Measurements from ENCODE around the gene LSM12. TPM values are rescaled to one million over a fixed set of nuclear protein-coding genes. Genes with fewer than 3 reads are reported as not detected.

Gene LSM12
- total and polyA plus RNA-seq, 12 donors, result 25.2 to 60.7 (median 42.3) TPM

GRCh38 chr17:44011876-44012275 is 54.6 kb downstream of the LSM12 start:
- DNase-seq, result no peak
- 73 to 76% methylated on average over 9 of the region's 9 CpGs for WGBS, 2 donors
- no peak overlapping the region for H3K4me3 ChIP-seq
- H3K27me3 ChIP-seq, result no peaks in the 10 kb centered on the region
- no peaks in the 10 kb centered on the region for H3K9me3 ChIP-seq
- TF ChIP-seq CTCF (IDR thresholded peaks at IDR 0.05), result no peak
- H3K4me1 ChIP-seq, result peaks cover 9 to 63% (median 41%) of the 10 kb centered on the region in 9 donors
- intact Hi-C loops (cut with DNase I), result loop anchor here in 2 of 10 donors (5.0 to 10.0 kb wide), 2 partner anchors 60 to 103 kb away; partner anchors contain the start of gene G6PC3 (in 1 of the 2)
- peak overlapping the region in 5 of 10 donors; percentile 1 to 42 (median 14) for H3K27ac ChIP-seq
- peaks cover 0 to 37% (median 0%) of the 10 kb centered on the region in 9 donors for H3K36me3 ChIP-seq
- no peak for ATAC-seq

GRCh38 chr17:44010966-44011647 is 55.4 kb downstream of the LSM12 start:
- Histone ChIP-seq H3K36me3 (peaks cover 0 to 37% (median 0%) of the 10 kb centered on the region in 9 donors), H3K27ac (peak overlapping the region in 5 of 10 donors; percentile 1 to 42 (median 14)), H3K9me3 (no peaks in the 10 kb centered on the region), H3K4me1 (peaks cover 9 to 69% (median 46%) of the 10 kb centered on the region in 9 donors), H3K27me3 (peaks cover 0 to 6% (median 5%) of the 10 kb centered on the region in 7 donors), H3K4me3 (no peak overlapping the region)
- WGBS, 2 donors, result 43 to 56% methylated on average over 4 of the region's 4 CpGs
- intact Hi-C loops (cut with DNase I), result loop anchor here in 2 of 10 donors (5.0 to 10.0 kb wide), 2 partner anchors 61 to 104 kb away; partner anchors contain the start of gene G6PC3 (in 1 of the 2)
- TF ChIP-seq CTCF (IDR thresholded peaks at IDR 0.05), result no peak
- DNase-seq (no peak), ATAC-seq (peak in 1 of 8 donors; percentile 21)

GRCh38 chr17:44008205-44008909 is 58.1 kb downstream of the LSM12 start:
- no peak for ATAC-seq
- Histone ChIP-seq H3K36me3 (peaks cover 0 to 37% (median 0%) of the 10 kb centered on the region in 9 donors), H3K4me3 (peak overlapping the region in 5 of 10 donors; percentile 61 to 77 (median 69)), H3K9me3 (no peaks in the 10 kb centered on the region), H3K27me3 (peaks cover 14 to 33% (median 25%) of the 10 kb centered on the region in 7 donors), H3K4me1 (peaks cover 18 to 66% (median 48%) of the 10 kb centered on the region in 9 donors), H3K27ac (peak overlapping the region in 1 of 10 donors; percentile 73)
- TF ChIP-seq CTCF (IDR thresholded peaks at IDR 0.05), result no peak
- DNase-seq, result no peak
- 70 to 72% methylated on average over 6 of the region's 6 CpGs for WGBS, 2 donors
- intact Hi-C loops (cut with DNase I), result loop anchor here in 5 of 10 donors (5.0 kb wide), 2 partner anchors 34 to 109 kb away; no protein-coding TSS in a partner anchor
